ENCODE data around the gene TOM1L2. TPM values are rescaled to one million over a fixed set of nuclear protein-coding genes. Genes with fewer than 3 reads are reported as not detected.

TOM1L2 gene
- total RNA-seq, 1 experiment from 2014 or later, result 77.1 TPM

DNA sequence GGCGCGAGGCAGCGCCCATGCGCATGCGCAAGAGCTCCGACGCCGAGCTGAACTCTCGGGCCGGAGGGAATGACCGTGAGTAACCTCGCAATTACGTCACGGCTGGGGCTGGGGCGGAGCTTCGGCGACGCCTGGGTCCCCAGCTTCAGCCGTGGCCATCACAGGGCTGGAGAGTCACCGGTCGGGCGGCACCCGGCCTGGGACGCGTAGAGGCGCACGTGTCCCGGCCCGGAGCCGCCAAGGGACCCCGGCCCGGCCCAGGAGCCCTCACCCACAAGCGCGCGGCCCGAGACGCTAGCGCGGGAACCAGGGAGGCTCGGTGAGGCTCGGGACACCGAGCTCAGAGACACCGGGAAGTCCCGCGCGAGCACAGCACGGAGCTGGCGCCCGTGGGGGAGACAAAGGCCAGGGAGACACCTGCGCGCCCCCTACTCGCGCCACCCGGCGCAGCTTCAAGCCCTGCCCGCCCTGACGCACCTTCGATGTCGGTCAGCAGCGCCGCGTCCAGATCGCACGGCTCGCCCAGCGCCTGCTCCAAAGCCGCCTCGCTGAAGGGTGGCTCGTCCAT lies 135.9 kb downstream of the TOM1L2 start:
- in situ Hi-C loops (cut with HindIII; ENCODE audit: low sequenced_read_pairs), result no loop called here
- peak; percentile 98 for DNase-seq (ENCODE audit: low spot score)

DNA sequence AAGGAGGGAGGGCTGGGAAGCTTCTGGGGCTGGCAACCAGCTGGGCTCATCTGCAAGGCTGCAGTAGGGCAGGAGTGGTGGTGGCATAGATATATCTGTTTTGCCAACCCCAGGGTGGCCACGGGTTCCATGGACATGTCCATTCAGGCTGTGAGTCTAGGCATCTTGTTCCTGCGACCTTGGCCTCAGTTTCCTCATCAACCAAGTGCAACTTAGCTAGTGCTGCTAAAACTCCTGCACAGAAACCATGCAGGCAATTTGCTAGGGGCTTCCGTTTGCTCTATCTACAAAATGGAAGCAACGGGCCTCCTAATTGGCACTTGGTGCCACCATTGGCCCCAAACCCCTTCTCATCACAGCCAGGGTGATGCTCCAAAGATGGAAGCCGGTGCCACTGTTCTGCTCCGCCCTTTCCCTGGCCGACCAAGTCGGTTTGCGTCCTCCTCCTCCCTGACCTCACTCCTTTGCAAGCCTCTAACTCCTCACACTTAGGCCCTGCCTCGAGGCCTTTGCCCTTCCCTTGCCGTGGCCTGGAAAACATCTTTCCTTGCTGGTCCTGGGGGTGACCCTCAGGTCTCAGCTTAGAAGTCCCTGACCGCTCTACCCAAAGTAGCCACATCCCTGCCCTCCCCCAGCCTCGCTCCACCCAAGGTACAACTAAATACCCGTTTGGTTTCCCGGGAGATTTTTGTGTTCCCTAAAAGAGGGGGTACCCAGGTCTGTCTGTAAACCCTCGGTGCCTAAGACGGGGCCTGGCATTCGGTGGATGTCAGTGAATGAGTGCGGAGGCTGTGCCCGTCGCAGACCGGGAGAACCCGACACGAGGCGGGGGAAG lies 136.6 kb downstream of the TOM1L2 start:
- no peak for DNase-seq (ENCODE audit: low spot score)
- in situ Hi-C loops (cut with HindIII; ENCODE audit: low sequenced_read_pairs), result no loop called here

DNA sequence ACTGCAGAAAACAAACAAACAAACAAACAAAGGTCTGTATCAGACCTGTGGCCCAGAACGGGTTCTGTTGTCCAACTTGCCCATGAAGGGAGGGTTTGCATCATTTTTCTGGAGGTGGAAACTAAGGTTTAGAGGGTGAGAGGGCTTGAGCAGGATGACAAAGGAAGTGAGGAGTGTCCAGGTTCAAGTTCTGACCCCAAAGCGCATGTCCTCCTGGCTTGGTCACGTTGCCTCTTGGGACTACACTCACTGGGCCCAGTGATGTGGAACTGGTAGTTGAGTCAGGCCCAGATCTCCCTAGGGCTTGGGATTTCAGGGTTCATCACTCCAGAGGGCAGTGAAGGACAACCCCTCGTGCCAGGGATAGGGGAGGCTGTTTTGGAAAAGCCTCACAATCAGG lies 137.2 kb downstream of the TOM1L2 start:
- in situ Hi-C loops (cut with HindIII; ENCODE audit: low sequenced_read_pairs), result no loop called here
- no peak for DNase-seq (ENCODE audit: low spot score)

DNA sequence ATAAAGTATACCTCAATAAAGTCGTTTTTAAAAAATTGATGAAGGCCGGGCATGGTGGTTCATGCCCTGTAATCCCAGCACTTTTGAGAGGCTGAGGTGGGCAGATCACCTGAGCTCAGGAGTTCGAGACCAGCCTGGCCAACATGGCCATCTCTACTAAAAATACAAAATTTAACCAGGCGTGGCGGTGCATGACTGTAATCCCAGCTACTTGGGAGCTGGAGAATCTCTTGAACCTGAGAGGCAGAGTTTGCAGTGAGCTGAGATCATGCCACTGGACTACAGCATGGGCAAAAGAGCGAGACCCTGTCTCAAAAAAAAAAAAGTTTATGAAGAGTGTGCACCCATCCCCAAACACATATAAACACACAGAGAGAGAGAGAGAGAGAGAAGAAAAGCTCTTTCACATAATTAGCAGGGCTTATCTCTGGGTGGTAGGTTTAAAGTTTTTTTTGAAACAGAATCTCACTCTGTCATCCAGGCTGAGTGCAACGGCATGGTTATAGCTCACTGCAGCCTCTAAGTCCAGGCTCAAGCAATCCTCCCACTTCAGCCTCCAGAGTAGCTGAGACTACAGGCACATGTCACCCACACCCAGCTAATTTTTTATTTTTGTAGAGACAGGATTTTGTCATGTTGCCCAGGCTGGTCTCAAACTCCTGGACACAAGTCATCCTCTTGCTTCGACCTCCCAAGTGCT lies 138.4 kb downstream of the TOM1L2 start:
- no peak for DNase-seq (ENCODE audit: low spot score)
- in situ Hi-C loops (cut with HindIII; ENCODE audit: low sequenced_read_pairs), result no loop called here

DNA sequence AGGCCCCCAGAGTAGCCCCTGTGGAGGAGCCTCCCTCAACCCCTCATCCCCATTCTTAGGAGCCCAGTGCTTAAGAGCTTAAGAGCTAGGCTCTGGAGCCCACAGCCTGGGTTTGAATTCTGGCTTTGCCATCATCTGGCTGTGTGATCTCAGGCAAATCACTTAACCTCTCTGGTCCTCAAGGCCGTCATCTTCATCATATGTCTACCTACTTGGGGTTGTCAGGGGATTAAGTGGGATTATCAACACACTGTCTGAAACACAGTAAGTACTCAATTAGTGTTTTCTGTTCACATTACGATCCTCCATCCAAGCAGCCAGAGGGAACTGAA lies 140.2 kb downstream of the TOM1L2 start:
- DNase-seq (ENCODE audit: low spot score), result no peak
- in situ Hi-C loops (cut with HindIII; ENCODE audit: low sequenced_read_pairs), result no loop called here

DNA sequence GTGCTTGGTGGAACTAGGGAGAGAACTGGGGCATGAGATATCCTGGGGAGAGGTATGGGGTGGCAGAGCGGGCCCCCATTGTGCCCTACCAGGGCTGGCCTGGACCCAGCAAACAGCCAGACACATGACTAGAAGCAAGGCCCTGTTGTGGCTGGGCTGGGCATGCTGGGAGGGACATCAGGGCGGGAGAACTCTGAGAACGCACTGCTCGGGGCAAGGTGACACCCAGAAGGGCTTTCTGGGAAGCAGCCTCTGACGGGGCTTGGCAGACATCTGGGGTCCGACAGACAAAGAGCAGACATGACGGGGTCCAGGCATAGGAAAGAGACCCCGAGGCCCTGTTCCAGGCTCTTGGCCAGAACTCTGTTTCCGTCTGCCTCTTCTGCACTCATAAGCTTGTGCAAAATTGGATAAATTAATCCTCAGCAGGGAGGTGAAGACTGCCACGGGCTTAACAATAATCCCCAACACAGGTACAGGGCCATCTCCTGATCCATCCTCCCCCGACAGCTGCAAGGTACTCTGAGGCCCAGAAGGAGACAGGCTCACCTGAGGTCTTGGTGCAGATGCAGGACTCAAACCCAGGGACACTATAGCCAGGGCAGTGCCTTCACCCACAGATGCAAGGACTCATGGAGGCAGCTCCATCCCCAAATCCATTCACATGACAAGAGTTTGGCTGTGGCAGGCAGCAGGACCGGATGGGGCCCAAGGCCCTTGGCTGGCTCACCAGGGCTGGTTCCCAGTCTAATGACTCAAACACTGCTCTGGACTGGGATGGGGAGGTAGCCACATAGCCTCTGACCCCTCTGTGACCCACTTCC lies 140.8 kb downstream of the TOM1L2 start:
- no peak for DNase-seq (ENCODE audit: low spot score)
- in situ Hi-C loops (cut with HindIII; ENCODE audit: low sequenced_read_pairs), result no loop called here

DNA sequence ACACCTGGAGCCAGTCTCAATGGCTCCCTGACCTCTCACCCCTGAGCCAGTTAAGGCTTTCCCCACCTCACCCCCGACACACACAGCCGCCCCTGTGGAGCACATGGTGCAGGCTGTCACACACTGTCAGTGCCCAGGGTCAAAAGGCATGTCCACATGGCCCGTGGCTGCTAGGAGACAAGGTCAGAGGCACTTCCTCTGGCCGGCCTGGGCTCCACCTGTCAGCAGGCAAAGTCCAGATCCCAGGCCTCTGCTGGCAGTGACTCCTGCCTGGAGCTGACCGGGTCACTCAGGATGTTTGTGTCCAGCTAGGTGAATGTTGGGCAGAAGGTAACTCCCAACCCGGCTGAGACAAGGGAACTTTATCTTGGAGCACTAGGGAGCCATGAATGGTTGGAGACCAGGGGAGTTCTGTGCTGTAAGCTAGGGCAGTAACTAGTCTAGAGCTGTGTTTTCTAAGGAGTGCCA lies 141.4 kb downstream of the TOM1L2 start:
- DNase-seq (ENCODE audit: low spot score), result no peak
- in situ Hi-C loops (cut with HindIII; ENCODE audit: low sequenced_read_pairs), result no loop called here

DNA sequence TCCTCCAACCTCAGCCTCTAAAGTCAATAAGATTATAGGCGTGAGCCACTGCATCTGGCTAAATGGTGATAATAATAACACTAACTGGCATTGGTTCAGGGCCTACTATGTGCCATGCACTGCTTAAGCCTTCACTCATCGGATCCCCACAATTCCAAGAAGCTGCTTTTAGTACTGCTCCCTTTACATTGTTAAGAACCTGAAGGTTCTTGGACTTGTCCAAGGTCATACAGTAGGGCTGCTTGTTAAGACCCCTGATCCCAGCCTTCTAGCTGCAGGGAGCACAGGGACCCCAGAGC lies 142.0 kb downstream of the TOM1L2 start:
- in situ Hi-C loops (cut with HindIII; ENCODE audit: low sequenced_read_pairs), result no loop called here
- DNase-seq (ENCODE audit: low spot score), result no peak

DNA sequence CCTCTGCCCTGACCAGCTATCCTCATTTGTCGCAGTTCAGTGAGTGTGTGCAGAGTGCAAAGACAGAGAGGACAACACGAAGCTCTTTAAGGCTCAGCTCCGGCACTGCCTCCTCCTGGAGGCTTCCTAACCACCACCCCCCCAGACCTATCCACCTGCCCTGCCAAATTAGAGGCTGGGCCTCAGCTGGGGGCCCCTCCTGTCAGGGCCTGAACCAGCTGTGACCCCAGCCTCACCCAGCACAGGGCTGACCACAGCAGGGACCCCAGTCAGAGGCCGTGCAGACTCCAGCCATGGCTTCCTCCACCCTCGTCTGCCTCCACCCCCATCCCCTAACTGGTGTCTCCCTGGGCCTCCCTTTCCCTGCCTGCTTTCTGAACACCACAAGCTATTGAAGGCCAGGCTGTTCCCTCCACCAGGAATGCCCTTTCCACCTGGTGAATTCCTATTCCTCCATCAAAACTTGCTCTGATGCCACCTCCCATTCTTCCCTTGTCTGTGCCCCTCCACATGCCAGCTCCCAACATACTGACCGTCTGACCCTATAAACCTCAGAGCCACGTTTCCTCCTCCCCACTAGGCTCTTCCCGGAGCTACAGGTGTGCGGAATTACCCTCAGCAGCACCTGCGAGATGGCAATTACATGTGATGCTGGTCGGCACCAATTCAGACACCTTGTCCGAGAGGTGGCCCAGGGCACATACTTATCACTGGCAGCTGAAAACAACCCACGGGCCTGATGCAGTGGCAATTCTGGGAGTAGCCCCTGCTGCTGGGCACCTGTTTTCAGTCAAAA lies 144.2 kb downstream of the TOM1L2 start:
- in situ Hi-C loops (cut with HindIII; ENCODE audit: low sequenced_read_pairs), result no loop called here
- no peak for DNase-seq (ENCODE audit: low spot score)

DNA sequence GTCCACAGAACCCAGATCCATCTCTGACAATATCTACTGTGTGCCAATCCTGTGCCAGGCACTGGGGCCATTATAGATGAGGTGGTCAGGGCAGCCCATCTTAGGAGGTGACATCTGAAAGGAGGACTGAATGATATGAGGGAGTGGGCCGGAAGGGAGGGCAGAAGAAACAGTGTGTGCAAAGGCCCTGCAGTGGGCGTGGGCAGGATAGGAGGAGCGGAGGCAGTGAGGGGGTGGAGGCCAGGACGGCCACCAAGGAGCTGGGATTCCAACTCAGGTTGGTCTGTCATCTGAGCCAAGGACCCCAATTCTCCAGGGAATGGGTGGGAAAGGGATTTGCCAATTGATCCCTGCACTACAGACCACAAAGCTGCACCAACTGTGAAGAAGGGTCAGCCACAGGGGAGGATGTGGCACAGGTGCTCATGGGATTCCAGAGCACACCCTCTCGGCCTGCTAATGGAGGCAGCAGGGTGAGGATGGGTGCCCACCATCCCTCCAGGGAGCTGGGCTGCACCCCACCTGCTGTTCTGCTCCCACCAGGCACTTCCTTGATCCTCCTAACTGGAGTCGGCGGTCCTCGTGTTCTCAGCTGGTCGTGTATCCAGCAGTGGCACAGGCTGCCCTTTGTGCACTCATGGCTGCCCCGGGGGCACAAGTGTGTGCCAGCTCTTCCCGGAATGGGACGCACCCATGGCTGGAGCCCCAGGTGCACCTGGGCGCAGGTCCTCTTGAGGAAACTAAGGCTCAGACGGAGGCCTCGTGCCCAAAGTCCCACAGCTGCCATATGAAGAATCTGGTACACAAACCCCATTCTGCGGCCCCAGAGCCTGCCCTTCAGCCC lies 145.0 kb downstream of the TOM1L2 start:
- in situ Hi-C loops (cut with HindIII; ENCODE audit: low sequenced_read_pairs), result no loop called here
- no peak for DNase-seq (ENCODE audit: low spot score)

DNA sequence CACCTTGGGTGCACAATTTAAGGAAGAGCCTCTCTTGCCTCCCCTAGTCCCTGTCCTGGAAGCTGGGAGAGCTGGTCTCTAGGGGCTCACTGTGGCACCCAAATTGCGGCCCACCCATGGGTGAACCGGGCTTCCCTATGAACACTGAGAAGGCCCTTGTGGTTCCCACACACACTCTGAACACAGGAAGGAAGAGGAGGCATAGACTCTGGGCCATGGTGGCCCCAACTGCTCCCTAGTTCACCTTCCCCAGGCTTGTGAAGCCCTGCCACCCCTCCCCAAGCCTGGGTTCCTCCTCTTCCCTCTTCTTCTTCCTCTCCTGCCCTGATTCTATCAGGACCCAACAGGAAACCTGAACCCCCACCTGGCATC lies 145.9 kb downstream of the TOM1L2 start:
- DNase-seq (ENCODE audit: low spot score), result no peak

DNA sequence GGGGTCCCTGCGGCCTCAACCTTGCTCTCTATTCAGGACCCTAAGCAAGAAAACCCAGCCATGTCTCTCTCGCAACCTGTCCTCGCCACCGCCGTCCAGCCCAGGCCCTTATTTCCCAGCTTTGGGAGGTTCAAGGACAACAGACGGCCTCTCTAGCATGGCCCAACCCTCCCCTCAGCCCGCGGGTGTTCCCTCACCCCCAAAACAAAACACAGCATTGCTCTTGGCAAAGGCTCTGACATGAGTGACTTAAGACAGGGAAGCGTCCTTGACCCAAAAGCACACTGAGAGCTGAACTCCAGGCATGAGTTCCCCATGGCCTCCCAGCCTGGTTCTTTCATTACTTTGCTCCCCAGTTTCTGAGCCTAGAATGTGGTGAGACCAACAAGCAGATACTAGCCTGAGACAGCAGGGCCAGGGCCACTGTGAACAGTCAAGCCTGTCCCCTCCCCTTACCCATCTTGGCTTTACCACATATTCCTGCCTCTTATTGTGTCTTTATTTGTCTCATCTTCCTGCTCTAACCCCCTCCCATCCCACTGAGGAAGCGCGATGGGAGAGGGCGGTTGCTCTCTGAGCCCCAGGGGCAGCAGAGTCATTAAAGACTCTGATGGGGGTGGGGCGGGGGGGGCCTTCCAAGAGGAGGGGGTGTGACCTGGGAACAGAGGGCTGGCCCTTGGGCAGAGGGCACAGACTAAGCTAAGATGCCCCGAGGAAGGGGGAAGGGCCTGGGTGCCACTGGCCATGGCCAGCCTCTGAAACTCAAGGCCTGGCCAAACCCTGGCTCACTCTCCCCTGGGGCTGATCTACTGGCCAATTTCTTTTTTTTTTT lies 147.2 kb downstream of the TOM1L2 start:
- in situ Hi-C loops (cut with HindIII; ENCODE audit: low sequenced_read_pairs), result no loop called here
- DNase-seq (ENCODE audit: low spot score), result no peak

More for the DNA sequence above, 145.9 kb downstream of the TOM1L2 start:
- in situ Hi-C loops (cut with HindIII; ENCODE audit: low sequenced_read_pairs), result no loop called here

DNA sequence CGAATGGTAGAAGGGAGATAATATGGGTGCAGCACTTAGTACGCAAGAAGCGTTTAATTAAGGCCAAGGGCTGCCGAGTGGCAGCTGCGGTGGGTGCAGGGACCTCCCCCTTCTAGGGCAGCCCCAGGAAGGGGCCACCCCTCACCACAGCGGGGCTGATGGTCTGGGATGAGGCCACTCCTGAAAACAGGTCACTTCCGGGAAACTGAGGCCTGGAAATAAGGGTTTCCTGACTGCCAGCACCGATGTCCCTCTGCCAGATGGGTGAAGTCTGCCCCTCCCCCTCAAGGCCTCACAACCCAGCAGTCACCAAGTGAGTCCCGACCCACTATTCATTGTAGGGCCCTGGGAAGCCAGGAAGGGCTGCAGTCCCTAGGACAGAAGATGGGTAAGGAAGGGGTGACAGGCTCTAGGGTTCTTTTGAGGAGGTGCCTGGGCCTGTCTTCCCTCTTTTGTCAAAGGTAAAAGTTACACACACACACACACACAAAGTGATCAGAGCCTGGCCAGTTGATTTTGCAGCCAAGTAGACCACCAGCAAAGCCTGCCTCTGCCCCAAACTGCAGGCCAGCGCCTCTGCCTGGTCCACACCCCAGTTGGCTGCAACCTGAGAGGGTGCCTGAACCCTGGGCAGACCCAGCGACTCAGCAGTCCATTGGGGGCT lies 147.9 kb downstream of the TOM1L2 start:
- in situ Hi-C loops (cut with HindIII; ENCODE audit: low sequenced_read_pairs), result no loop called here
- peak; percentile 43 for DNase-seq (ENCODE audit: low spot score)

DNA sequence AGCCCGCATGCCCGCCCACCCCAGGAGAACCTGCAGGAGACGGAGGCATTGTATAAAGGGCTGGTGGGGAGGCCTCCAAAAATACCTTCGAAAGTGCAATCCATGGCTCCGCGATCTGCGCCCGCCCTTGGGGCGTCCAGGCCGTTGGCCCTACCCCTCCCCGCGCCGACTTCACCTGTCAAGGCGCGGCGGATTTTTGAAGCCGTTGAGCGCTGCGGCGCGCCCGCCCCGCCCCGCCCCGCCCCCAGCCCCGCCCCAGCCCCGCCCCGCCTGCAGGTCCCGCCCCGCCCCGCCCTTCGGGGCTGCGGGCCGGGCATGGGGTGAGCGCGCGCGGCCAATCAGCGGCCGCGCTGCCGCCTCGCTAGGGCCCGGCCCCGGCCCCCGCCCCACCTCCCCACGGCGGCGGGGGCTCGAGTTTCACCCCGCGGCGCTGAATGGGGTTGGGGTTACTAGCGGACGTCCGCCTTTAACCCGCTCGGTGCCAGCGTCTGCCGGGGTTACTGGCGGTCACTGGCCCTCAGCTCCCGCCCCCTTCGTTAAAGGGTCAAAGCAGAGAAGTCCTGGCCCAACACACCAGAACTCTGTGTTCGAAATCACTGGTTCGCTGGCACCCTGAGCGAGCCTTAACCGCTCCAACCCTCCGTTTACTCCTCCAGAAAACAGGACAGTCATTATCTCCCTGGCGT lies 148.6 kb downstream of the TOM1L2 start:
- peak; percentile 88 for DNase-seq (ENCODE audit: low spot score)

DNA sequence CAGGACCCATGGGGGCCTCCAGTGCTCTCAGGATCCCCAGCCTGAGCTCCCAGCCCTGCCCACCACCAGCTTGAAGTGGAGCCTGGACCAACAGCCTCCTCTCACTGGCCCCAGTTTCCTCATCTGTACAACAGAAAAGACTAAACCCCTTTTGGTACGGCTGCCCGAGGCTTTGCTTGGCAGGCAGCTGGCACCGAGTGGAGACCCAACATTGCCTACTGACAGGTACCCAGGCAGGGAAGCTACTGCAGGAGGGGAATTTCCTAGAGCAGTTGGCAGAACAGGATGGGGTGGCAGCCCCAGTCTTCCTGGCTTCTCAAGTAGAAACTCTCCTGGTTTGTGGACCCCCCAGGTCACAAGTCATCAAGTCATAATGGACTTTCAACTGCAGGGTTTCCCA lies 149.6 kb downstream of the TOM1L2 start:
- no peak for DNase-seq (ENCODE audit: low spot score)
- in situ Hi-C loops (cut with HindIII; ENCODE audit: low sequenced_read_pairs), result no loop called here

More for the DNA sequence above, 148.6 kb downstream of the TOM1L2 start:
- in situ Hi-C loops (cut with HindIII; ENCODE audit: low sequenced_read_pairs), result no loop called here

DNA sequence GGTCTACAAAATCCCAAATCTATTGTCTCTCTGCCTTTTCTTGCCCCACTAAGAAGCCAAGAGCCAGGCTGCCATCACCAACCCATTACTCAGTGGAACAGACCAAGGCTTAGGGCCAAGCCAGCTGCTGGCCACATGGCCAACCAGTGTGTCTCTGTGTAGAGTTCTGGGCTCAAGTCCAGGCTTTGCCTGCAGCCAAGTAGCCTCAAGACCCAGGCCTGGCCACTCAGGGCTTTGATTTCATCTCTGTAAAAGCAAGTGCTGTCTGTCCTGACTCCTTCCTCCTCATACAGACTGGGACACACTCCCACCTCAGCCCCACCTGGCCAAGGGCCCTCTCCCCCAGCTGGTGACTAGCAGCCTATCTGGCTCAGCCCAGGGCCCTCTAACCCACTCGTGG lies 150.0 kb downstream of the TOM1L2 start:
- DNase-seq (ENCODE audit: low spot score), result peak; percentile 73
- in situ Hi-C loops (cut with HindIII; ENCODE audit: low sequenced_read_pairs), result no loop called here
